Parathyroid adenoma (tissue), 2 donors: ENCODE results near the gene FKBP2.

Source experiments
- H2AFZ ChIP-seq: fragments of 300-600 bp; sonication (generic); one replicate; pipeline ENCODE4 v1.7.0; 2017; ENCODE audit warnings: antibody characterized with exemption, mild to moderate bottlenecking
- H3K27ac ChIP-seq: fragments of 300-600 bp; sonication (generic); one replicate; pipeline ENCODE4 v1.7.0; 2017
- H3K27me3 ChIP-seq: fragments of 300-600 bp; sonication (generic); one replicate; pipeline ENCODE4 v1.7.0; 2017; ENCODE audit warnings: low read length; ENCODE audit not compliant: control insufficient read depth, insufficient read depth
- H3K36me3 ChIP-seq: fragments of 300-600 bp; sonication (generic); one replicate; pipeline ENCODE4 v1.7.0; 2017; ENCODE audit warnings: low read length; ENCODE audit not compliant: control insufficient read depth, insufficient read depth
- H3K4me1 ChIP-seq: fragments of 300-600 bp; sonication (generic); one replicate; pipeline ENCODE4 v1.7.0; 2017; ENCODE audit warnings: control low read depth
- H3K4me2 ChIP-seq: fragments of 300-600 bp; sonication (generic); one replicate; pipeline ENCODE4 v1.7.0; 2017; ENCODE audit warnings: low read length
- H3K4me3 ChIP-seq: fragments of 300-600 bp; sonication (generic); one replicate; pipeline ENCODE4 v1.7.0; 2017; ENCODE audit warnings: low read depth, low read length
- H3K79me2 ChIP-seq: fragments of 300-600 bp; sonication (generic); one replicate; pipeline ENCODE4 v1.7.0; 2017; ENCODE audit warnings: control low read depth
- H3K9ac ChIP-seq: fragments of 300-600 bp; sonication (generic); one replicate; pipeline ENCODE4 v1.7.0; 2017; ENCODE audit warnings: mild to moderate bottlenecking
- H3K9me3 ChIP-seq: fragments of 300-600 bp; sonication (generic); one replicate; pipeline ENCODE4 v1.7.0; 2017; ENCODE audit warnings: low read length; ENCODE audit not compliant: control insufficient read depth
- TF ChIP-seq, protein P1 (sequence below): fragments of 300-600 bp; sonication (generic); IDR thresholded peaks from one replicate; pipeline ENCODE4 v1.7.0; 2017; ENCODE audit warnings: antibody characterized with exemption, mild to moderate bottlenecking
- donor health status: primary hyperparathyroidism.

Gene FKBP2

DNA sequence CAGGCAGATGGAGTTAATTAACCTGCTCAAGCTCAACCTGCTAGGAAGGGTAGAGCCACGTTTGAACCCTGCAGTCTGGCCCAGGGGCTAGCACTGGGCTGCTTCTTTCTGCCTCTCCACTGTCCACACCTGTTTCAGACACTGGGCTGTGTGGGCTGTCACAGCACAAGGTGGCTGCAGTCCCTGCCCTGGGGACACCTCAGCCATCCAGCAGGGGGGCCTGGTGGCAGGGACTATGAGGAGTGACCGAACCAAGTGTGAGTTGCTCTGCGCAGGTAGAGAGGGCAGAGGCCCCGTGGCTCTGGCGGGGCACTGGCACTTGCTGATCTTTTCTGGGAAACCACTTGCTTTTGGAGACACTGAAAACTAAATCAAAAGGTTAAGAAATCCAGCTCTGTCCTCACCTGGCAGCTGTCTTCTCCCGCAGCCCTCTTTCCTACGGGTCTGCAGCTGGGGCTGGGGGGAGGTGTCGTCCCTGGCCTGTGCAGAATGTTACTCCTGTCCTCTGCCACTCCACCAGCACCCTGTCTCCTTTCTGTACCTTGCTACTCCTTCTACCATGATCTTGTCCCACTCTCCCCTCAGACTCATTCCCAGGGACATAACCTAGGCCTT, 37.8 kb downstream of the FKBP2 start:
- H3K9ac ChIP-seq = no peak overlapping the region
- no peaks in the 10 kb centered on the region for H3K9me3 ChIP-seq
- TF ChIP-seq, protein P1, sequence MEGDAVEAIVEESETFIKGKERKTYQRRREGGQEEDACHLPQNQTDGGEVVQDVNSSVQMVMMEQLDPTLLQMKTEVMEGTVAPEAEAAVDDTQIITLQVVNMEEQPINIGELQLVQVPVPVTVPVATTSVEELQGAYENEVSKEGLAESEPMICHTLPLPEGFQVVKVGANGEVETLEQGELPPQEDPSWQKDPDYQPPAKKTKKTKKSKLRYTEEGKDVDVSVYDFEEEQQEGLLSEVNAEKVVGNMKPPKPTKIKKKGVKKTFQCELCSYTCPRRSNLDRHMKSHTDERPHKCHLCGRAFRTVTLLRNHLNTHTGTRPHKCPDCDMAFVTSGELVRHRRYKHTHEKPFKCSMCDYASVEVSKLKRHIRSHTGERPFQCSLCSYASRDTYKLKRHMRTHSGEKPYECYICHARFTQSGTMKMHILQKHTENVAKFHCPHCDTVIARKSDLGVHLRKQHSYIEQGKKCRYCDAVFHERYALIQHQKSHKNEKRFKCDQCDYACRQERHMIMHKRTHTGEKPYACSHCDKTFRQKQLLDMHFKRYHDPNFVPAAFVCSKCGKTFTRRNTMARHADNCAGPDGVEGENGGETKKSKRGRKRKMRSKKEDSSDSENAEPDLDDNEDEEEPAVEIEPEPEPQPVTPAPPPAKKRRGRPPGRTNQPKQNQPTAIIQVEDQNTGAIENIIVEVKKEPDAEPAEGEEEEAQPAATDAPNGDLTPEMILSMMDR = no peak
- no peak overlapping the region for H3K4me3 ChIP-seq
- no peaks in the 10 kb centered on the region for H3K27me3 ChIP-seq
- no peaks in the 10 kb centered on the region for H3K36me3 ChIP-seq
- H3K4me1 ChIP-seq = peaks cover 2% of the 10 kb centered on the region
- H3K79me2 ChIP-seq = peaks cover 16% of the 10 kb centered on the region
- no peak overlapping the region for H3K27ac ChIP-seq
- H3K4me2 ChIP-seq = no peak overlapping the region
- no peak overlapping the region for H2AFZ ChIP-seq

DNA sequence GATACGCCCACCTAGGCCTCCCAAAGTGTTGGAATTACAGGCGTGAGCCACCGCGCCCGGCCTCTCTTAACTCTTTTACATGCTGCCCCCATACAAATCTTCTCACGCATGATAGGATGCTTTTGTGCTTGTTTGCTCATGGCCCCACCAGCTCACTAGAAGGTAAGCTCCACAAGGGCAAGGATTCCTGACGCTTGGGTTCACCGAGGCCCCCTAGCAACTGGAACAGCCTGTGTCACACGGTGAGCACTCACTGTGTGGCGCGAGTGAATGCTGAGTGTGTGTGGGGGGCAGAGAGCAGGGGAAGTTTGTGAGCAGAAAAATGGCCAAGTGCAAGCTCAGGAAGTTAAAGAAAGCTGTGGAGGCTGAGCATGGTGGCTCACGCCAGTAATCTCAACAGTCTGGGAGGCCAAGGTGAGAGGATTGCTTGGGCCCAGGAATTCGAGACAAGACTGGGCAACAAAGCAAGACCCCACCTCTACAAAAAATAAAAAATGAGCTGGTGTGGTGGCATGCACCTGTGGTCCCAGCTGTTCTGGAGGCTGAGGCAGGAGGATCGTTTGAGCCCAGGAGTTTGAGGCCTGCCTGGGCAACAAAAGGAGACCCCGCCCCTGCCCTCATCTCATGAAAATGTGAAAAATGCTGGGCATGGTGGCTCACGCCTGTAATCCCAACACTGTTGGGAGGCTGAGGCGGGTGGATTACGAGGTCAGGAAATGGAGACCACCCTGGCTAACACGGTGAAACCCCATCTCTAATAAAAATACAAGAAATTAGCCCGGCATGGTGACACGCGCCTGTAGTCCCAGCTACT, 41.3 kb downstream of the FKBP2 start:
- no peaks in the 10 kb centered on the region for H3K9me3 ChIP-seq
- H3K79me2 ChIP-seq = peaks cover 24% of the 10 kb centered on the region
- TF ChIP-seq, protein P1 = no peak
- no peaks in the 10 kb centered on the region for H3K27me3 ChIP-seq
- H3K4me2 ChIP-seq = no peak overlapping the region
- peaks cover 6% of the 10 kb centered on the region for H3K4me1 ChIP-seq
- H3K36me3 ChIP-seq = no peaks in the 10 kb centered on the region
- H2AFZ ChIP-seq = no peak overlapping the region
- no peak overlapping the region for H3K4me3 ChIP-seq
- H3K9ac ChIP-seq = no peak overlapping the region
- no peak overlapping the region for H3K27ac ChIP-seq

DNA sequence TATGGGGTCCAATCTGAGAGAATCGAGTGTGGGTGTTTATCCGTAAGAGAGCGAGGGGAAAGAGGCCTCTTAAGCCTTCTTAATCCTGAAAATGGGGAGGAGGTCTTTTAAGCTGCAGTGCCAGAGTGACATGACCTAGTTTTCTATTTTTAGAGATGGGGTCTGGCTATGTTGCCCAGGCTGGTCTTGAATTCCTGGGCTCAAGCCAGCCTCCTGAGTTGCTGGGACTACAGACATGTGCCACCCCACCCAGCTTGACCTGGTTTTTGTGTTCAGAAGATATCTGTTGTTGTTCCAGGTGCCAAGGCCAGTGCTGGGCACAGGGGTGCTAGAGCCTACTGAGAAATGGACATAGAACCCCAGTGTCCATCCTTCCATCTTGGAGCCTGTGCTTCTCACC, 42.2 kb downstream of the FKBP2 start:
- TF ChIP-seq, protein P1 = no peak
- Histone ChIP-seq H3K27ac (no peak overlapping the region), H3K4me1 (peaks cover 6% of the 10 kb centered on the region), H3K36me3 (no peaks in the 10 kb centered on the region), H3K4me2 (no peak overlapping the region), H3K9ac (no peak overlapping the region), H3K79me2 (peaks cover 24% of the 10 kb centered on the region), H3K27me3 (no peaks in the 10 kb centered on the region), H3K4me3 (no peak overlapping the region), H3K9me3 (no peaks in the 10 kb centered on the region), H2AFZ (no peak overlapping the region)

DNA sequence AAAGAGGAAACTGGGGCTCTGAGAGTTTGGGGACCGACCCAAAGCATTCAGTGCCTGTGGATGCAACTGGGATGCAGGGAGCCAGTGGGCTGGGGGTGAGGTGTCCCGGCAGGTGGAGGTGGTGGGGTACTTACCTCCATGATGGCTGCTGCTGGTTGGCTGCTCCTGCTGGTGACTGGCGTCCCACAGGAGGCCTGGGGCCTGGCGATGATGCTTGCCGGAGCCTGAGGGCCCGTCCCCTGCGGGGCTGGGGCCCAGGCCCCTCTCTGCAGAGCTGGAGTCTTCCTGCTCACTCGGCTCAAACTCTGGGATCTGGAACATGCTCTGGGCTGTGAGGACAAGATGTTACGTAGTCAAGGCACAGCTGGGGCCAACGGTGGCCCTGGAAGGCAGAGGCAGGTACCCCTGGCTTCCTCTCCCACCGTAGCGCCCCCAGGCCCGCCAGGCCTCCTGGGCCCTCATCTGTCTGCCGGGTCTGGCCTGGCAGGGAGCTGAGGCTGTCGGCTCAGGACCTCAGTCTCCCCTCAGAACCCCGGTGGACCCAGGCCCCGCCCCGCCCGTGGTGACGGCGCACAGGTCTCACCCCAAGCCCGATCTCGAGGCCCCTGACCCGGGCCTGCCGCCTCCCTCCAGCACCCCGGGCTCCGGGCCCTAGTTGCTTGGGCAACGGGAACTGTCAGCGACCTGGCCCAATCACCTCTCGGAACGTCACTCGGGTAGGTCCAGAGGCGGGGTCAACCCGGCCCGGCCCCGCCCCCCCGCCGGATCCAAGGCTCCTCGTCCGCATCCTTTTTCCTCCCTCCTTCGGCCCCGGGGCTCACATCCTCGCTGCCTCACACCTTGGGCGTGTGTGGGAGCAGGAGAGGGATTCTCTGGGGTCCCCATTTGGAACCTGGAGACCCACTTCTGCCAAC, 43.4 kb downstream of the FKBP2 start, which contains the start of gene BAD:
Gene BAD, minus strand, starts transcription at position 618 of the 914 bp plus-strand sequence. Its CDS starts 297 bp downstream, at position 321.
- H3K9ac ChIP-seq = peak within 1 kb of the TSS; percentile 76
- peaks cover 6% of the 10 kb centered on the region for H3K4me1 ChIP-seq
- peaks cover 24% of the 10 kb centered on the region for H3K79me2 ChIP-seq
- peak within 1 kb of the TSS; percentile 82 for H2AFZ ChIP-seq
- TF ChIP-seq, protein P1 = no peak
- H3K27ac ChIP-seq = peak within 1 kb of the TSS; percentile 97
- no peaks in the 10 kb centered on the region for H3K9me3 ChIP-seq
- H3K27me3 ChIP-seq = no peaks in the 10 kb centered on the region
- peak within 1 kb of the TSS; percentile 77 for H3K4me2 ChIP-seq
- no peaks in the 10 kb centered on the region for H3K36me3 ChIP-seq
- peak within 1 kb of the TSS; percentile 81 for H3K4me3 ChIP-seq
